G401 (cell line): ENCODE results near the gene UTP25. TPM values are rescaled to one million over a fixed set of nuclear protein-coding genes. Genes with fewer than 3 reads are reported as not detected.

ENCODE experiments used
- DNase-seq: peaks from one replicate; pipeline ENCODE4 v3.0.0-alpha.2; 2015; ENCODE audit warnings: low spot score
- in situ Hi-C: cut with HindIII; loops from 2 replicates; pipeline ENCODE4 v1.10.0; 2016; ENCODE audit warnings: low sequenced_read_pairs, mixed read lengths
- total RNA-seq: library from RNA; depleted of rRNA; stranded (reverse); fragments of >200 nt; shearing (Covaris generic); gene quantifications from 2 replicates; pipeline ENCODE4 v1.2.3, GENCODE V29; 2014

UTP25 gene
- total RNA-seq, 1 experiment from 2014 or later: 13.5 TPM

DNA sequence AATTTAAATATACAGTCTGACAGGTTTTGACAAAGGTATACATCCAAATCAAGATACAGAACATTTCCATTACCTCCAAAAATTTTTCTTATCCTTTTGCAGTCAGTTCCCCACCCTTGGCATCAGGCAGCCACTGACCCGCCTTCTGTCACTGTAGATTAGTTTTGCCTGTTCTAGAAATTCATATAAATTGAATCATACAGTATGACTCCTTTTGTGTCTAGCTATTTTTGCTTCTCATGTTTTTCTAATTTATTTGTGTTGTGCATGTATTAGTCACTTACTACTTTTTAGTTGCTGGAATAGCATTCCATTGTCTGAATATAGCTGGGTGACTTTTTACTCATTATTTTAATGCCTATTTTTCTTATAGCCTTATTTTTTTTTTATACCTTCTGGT lies 3.8 kb downstream of the UTP25 start:
- in situ Hi-C loops: loop anchor here (25.0 kb wide), 1 partner anchor 531 kb away; no protein-coding TSS in a partner anchor
- no peak for DNase-seq

DNA sequence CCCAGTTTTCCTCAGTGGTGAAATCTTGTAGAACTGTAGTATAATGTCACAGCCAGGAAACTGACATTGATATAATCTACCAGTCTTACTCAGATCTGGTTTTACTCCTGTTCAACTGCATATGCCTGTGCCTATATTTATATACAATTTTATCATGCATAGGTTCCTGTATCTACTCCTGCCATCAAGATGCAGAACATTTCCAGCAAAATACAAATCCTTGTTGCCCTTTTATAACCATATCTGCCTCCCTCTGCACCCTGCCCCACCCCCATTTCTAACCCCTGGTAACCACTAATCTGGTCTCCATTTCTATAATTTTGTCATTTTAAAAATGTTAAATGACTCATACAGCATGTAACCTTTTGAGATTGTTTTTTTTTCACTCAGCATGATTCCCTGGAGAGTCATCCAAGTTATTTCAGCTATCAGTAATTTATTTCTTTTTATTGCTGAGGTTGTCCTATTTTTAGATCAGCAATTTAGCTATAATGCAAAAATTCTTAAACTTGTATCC lies 8.1 kb downstream of the UTP25 start:
- no peak for DNase-seq
- in situ Hi-C loops: loop anchor here (25.0 kb wide), 1 partner anchor 526 kb away; no protein-coding TSS in a partner anchor

DNA sequence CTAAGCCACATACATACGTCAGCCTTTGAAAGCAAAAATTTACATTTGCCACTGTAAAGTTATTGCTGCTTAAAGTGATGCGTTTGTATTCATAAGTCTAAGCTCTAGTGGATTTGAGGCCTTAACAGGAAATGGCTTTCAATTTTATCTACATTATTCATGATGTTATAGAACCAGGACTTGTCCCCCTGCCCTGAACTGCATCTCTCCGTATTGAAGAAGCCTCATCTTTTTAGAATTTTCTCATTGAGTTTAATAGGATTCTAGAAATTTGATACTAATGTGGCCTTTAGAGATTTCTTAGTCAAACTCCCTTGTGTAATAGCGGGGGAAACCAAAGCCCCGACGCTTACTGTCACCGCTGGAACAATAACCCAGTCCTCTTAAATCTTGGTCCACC lies 9.9 kb downstream of the UTP25 start:
- in situ Hi-C loops: loop anchor here (25.0 kb wide), 1 partner anchor 525 kb away; no protein-coding TSS in a partner anchor
- DNase-seq: no peak

DNA sequence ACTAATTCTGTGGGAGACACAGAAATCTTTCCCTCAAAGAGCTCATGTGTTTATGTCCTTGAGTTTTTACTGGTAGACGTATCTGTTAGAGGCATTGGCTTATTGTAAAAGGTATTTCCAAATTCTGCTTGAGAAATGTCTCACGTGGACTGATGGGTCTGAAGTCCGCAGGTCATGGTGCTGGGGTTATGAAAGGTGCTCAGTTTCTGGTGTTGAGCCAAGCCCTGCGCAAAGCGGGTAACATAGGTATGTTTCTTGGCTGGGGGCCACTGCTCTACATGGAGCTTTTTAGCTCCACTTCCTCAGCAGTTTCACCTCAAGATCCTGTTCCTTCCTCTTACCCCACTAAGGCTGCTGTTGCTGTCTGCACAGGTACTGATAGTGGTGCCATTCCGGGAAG lies 10.8 kb downstream of the UTP25 start:
- DNase-seq: no peak
- in situ Hi-C loops: loop anchor here (25.0 kb wide), 1 partner anchor 524 kb away; no protein-coding TSS in a partner anchor

DNA sequence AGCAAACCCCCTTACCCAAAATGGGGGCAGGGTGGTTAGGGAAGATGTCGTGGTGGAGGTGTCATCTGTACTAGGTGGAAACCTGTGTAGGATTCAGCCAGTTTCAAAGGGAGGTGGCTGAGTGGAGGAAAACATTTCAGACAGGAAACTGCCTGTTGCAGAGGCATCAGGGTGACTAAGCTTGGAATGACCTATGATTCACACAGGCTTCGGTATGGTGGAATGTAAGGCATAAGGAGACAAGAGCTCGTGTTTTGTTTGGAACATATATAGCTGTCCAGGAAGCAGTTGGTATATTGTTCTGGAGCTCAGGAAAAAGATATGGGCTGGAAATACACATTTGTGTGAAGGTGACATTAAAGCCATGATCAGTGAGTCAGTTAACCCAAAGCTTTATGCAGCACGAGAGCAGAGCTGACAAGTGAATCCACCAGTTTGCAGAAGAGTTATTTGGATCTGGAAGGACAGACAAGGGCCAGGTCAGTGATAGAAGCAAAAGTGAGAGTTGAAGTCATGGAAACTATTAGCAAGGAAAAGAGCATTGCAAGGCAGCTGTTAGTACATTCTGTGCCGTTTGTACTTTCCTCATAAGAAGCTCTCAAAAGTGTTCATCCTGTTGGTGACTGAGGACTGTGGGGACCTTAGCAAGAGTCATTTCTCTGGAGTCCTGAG lies 12.2 kb downstream of the UTP25 start:
- no peak for DNase-seq
- in situ Hi-C loops: loop anchor here (25.0 kb wide), 1 partner anchor 522 kb away; no protein-coding TSS in a partner anchor

DNA sequence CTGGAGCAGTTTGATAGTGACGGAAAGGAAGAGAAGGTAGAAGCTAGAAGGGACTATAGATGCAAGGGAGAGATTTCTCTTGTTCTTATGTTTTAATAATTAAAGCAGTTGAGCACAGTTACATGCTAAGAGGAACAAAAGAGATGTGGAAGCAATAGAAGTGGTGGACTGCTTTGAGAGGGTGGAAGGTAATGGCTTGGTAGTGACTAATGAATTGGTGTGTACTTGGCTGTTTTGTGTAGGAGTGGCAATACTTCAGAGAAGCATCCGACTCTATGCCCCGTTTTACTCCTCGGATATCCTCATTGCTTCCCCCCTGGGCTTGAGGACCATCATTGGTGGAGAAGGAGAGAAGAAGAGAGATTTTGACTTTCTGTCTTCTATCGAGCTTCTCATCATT lies 12.8 kb downstream of the UTP25 start:
- in situ Hi-C loops: loop anchor here (25.0 kb wide), 1 partner anchor 522 kb away; no protein-coding TSS in a partner anchor
- no peak for DNase-seq

DNA sequence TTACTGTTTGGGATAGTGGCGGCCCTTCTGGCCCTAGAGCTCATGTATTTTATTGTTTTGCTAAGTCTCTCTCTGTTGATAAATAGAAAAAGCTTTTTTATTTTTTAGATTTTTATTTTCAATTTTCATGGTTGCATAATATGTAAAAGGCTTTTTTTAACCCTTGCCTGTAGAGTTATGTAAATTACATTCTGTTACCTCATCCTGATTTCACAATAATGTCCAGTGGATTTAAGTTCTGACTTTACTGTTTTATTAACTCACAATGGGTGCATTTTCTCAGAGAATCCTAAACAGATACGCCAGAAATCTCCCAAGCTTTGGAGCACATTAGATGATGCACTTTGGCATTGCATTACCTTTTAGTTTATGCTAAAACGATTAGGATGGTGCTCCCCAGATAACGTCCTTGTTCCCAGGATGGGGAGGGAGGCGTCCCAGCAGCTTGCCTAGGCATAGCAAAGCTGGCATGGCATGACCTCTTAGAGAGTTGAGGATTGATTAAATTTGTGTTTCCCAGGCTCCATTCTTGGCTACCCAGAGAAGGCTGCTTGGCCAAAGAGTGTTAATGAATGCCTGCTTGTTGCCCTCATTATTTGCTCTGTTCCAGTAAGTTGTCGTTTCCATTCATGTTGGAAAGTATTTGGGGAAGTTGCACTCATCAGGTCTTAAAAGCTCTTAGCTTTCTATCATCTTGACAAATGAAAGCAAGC lies 17.1 kb downstream of the UTP25 start:
- in situ Hi-C loops: loop anchor here (25.0 kb wide), 1 partner anchor 517 kb away; no protein-coding TSS in a partner anchor
- no peak for DNase-seq

DNA sequence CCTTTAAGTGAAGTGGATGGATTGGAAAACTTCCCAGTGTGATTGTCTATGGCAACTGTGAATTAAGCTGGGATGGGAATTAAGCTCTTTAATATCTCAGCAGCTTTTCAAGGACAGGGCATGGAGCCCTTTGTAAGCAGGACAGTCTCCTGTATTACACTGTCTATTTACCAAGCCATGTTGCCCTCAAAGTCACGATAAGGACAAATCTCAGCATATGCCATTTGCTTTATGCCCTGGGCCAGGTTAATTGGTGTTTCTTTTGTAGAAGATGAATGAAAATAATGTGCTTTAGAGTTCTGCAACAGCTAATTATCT lies 17.6 kb downstream of the UTP25 start:
- no peak for DNase-seq
- in situ Hi-C loops: loop anchor here (25.0 kb wide), 1 partner anchor 517 kb away; no protein-coding TSS in a partner anchor

DNA sequence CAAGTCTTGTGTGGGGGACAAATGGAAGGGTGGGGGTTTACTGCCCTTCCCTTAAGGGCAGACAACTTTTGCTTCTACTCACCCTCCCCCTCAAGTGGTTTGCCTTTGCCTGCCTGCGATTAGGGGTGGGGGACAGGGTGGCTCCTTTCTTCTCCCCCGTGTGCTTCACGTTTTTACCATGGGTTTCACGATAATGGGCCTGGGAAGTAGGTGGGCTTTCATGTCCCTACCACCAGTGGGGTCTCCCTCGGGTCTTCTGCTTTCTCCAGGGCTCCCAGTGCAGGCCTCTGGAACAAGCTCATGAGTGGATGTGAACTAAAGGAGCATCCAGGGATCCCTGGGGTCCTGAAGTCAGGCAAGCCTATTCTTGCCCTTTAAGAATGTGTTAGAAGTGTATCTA lies 21.6 kb downstream of the UTP25 start:
- in situ Hi-C loops: loop anchor here (25.0 kb wide), 1 partner anchor 513 kb away; no protein-coding TSS in a partner anchor
- no peak for DNase-seq

DNA sequence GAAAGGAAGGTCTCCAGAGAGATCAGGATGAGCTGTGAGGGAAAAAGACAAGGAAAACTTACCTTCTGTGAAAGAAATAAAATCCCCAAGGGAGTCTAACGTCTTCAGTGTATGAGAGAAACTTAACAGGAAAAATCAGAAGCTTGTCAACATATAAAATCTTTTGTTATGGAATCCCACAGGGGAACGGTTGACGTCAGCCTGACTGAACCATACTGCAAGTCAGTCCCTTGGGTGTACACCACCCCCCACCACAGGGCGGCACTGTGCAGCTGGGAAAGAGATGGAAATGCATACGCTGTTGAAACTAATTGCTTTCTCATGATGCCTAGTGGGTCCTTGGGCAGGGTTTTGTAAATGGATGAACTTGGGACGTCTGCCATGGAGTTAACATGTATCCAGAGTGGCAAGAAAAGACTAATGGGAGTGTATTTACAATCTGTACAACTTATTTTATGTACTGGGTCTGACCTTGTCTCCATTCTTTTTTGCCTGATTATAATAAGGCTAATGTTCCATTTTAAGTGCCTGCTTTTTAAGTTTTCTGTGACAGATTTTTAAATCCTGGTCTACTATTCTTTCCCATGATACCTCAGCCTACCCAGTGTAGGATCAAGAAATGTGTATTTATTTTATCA lies 22.7 kb downstream of the UTP25 start:
- DNase-seq: peak; percentile 70
- in situ Hi-C loops: no loop called here

DNA sequence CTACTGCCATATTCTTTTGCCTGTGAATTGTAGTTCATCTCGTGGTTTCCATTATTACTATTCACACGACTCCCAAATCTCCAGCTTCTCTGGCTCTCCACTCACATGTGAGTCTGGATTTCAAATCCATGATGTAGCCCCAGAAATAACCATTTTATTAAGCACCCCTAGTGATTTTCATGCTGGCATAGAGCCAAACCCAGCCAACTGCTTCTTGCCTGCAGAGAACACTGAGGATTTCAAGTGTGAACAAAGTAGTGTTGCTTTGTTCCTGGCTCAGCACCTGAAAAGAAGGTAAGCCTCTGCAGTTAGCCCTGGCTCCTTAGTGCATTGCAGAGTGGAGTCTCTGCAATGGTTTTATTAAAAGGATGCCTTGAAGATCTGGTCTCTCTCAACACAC lies 25.9 kb downstream of the UTP25 start:
- in situ Hi-C loops: no loop called here
- DNase-seq: no peak

DNA sequence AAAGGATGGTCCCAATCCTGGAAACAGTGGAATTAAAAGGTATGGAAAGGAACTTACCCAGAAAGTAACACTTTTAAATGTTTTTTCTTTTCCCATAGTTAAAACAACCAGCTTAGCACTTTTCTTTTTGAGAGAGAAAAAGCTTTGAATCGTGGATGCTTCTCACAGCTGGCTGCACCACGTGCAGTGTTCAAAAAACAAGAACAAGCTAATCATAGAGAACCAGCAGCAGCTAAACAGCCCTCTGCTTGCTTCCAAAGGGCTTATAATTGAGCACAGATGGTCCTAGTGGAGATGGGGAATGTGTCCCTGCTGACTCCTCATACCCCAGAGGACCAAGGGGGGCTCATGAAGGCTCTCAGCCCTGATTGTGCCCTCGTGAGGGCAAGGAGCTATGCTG lies 26.4 kb downstream of the UTP25 start:
- in situ Hi-C loops: no loop called here
- no peak for DNase-seq

DNA sequence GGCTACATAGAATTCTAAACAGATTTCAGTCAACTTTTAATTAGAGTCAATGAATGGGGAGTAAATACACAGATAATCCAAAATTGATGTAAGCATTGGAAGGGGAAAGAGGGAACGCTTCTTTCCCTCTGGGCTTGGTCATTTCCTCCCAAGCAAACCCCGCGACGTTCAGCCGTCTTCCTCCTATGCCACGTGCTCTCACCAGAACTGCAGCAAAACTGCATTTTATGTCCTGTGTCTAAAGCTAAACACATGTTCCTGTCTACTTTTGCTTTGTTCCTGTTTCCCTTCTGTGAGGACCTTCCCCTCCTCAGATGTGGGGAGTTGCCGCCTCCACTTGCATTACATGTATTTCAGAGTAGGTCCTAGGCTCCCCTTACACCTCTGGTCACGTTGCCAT lies 27.2 kb downstream of the UTP25 start:
- DNase-seq: no peak
- in situ Hi-C loops: no loop called here

DNA sequence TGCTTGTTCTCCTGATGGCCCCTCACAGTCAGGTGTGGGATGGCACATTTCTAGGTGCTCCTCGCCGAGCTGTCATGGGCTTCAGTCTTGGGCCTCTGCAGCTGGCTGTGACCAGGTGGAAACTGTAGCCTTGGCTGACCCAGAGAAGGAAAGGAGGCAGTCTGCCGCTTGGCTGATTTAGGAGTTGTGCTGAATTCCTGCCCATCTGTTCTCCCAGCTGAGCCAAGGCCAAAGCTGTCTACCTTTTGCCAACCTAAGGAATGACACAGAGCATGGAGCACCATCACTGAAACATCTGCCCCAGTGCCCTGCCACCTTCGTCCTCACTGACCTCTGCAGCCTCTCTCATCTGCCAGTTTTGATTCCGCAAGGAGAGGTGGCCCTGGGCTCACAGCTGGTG lies 27.9 kb downstream of the UTP25 start:
- peak; percentile 61 for DNase-seq
- in situ Hi-C loops: no loop called here

DNA sequence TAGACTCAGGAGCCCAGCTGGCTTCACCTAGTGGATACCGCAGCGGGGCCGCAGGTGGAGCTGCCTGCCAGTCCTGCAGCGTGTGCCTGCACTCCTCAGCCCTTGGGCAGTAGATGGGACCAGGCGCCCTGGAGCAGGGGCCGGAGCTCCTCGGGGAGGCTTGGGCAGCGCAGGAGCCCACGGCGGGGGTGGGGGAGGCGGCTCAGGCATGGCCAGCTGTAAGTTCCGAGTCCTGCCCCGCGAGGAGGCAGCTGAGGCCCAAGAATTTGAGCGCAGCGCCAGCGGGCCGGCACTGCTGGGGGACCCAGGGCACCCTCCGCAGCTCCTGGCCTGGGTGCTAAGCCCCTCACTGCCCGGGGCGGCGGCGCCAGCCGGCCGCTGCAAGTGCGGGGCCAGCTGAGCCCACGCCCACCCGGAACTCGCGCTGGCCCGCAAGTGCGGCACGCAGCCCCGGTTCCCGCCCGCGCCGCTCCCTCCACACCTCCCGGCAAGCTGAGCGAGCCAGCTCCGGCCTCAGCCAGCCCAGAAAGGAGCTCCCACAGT lies 30.9 kb downstream of the UTP25 start:
- in situ Hi-C loops: no loop called here
- DNase-seq: no peak

DNA sequence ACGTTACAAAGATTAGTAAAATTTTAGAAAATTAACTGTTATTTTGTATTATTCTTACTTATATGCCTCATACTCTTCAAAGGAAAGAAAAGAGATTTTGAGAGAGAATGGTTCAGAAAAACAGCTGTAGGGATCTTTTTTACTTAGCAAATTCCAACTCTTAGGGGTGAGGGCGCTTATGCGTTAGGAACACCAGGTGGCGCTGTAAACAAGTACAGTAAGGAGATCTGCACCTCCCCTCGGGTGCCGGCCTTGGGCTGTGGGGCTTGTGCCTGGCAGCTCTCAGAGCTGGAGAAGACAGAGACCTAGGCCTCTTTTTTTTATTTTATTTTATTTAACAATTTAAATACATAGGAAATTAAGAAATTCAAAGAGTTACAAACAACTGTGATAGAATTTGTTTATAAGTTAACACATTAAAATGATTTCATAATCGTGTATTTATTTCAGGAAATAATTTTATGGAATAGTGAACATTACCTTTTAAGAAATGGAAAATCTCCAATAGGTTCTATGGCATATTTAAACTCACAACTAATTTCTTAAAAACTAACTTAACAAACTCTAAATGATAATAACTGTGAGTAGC lies 32.6 kb downstream of the UTP25 start:
- peak; percentile 90 for DNase-seq
- in situ Hi-C loops: no loop called here

DNA sequence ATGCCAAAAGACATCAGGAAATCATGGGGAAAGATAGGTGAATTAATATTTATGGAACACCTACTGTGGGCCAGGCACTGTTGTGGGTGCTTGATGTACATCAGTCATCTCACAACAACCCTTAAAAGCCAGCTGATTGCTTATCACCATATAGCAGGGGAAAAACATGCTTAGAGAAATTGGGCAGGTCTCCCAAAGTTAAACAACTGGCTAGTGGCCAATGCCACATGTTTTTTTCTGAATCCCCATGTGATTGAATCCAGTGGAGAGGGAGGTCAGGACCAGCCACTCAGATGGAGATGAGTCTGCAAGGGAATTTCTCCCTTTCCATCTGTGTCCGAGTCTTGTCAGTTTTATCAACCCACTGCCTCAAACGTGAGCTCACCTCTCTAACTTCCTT lies 33.5 kb downstream of the UTP25 start:
- no peak for DNase-seq
- in situ Hi-C loops: no loop called here

DNA sequence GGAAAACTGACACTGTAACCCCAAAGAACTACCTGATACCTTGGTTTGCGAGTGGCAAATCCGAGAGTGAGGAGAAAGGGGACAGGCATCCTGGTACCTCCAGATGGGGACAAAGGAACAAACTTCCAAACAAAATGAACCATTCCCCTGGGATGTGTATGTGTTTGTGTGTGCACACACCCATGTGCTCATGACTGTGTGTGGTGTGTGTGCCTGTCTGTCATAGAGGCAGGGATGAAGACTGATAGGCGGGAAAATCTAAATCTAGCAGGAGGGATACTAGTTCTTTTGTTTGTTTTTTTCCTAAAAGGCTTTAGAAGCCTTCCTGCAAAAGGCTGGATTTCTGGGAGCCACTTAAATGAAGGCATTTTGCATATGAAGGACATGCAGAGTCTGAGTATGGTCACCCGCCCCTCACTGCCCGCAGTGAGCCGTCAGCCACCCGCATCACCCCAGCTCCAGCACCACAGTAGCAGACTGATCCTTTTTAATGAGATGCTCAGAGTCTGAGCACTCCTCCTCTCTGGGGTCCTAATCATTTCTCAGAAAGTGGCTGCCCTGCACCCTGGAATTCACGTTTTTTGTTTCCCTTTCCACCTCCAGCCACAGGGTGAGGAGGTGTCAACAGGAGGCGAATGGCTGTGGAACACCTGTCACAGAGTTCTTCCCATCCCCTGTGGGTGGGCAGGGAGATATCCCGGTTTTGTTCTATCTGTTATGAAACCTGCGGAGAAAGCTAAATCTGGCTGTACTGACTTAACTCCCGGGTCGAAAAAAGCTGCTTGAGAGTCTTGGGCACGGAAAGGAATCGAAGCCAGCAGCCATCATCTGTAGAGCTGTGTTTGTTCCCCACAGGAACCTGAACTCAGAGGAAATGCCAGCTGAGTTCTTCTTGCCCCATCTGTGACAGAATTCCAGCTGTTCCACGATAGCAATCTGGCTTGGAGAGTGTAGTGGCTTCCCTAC lies 34.9 kb downstream of the UTP25 start:
- in situ Hi-C loops: no loop called here
- DNase-seq: peak; percentile 53
